Activated naive CD4-positive, alpha-beta T cell treated with anti-CD3 and anti-CD28 coated beads for 36 hours (primary cell): ENCODE data around the gene COPZ2. TPM values are rescaled to one million over a fixed set of nuclear protein-coding genes. Genes with fewer than 3 reads are reported as not detected.

Experiments
- CTCF ChIA-PET: fragments of 350-600 bp; sonication (Branson Sonifier 250); formaldehyde crosslinking; loops from one replicate; lab custom pipeline; 2021; ENCODE audit warnings: antibody characterized with exemption; lab: Charles Lee
- DNase-seq: peaks from one replicate; pipeline ENCODE4 v3.0.0-alpha.2; 2020
- H3K27ac Mint-ChIP-seq: one replicate; pipeline ENCODE4 v1.8.0; 2021; ENCODE audit warnings: mild to moderate bottlenecking, mixed read lengths
- H3K27me3 Mint-ChIP-seq: one replicate; pipeline ENCODE4 v1.8.0; 2021; ENCODE audit warnings: low read depth, mixed read lengths
- H3K36me3 Mint-ChIP-seq: one replicate; pipeline ENCODE4 v1.8.0; 2021; ENCODE audit warnings: low read depth, mixed read lengths
- H3K4me1 Mint-ChIP-seq: one replicate; pipeline ENCODE4 v1.8.0; 2021; ENCODE audit warnings: low read depth, mixed read lengths
- H3K4me3 Mint-ChIP-seq: one replicate; pipeline ENCODE4 v1.8.0; 2021; ENCODE audit warnings: mild to moderate bottlenecking, moderate library complexity, mixed read lengths
- H3K9me3 Mint-ChIP-seq: one replicate; pipeline ENCODE4 v1.8.0; 2021; ENCODE audit warnings: mixed read lengths
- intact Hi-C: fragments of 100-400 bp; cut with micrococcal nuclease; formaldehyde crosslinking; loops from one replicate; pipeline ENCODE4 v1.15.1; 2023
- total RNA-seq, 2 experiments: library from RNA; stranded (reverse); gene quantifications; one replicate each; pipeline ENCODE4 v1.2.3, GENCODE V29; 2021

COPZ2 gene
- total RNA-seq, 2 experiments from 2014 or later = 2.4 to 3.3 TPM

GRCh38 chr17:48067245-48067644 lies 29.6 kb upstream of the COPZ2 start:
- no peak overlapping the region for H3K27ac Mint-ChIP-seq
- CTCF ChIA-PET = interaction anchor here (0.6 to 2.7 kb wide), 6 partner anchors 7 to 42 kb away, joined by 3 to 12 read pairs (median 4); no protein-coding TSS in a partner anchor
- H3K4me3 Mint-ChIP-seq = no peak overlapping the region
- H3K36me3 Mint-ChIP-seq = peaks cover 30% of the 10 kb centered on the region
- no peaks in the 10 kb centered on the region for H3K4me1 Mint-ChIP-seq
- no peak for DNase-seq
- intact Hi-C loops = no loop called here
- H3K9me3 Mint-ChIP-seq = no peaks in the 10 kb centered on the region
- H3K27me3 Mint-ChIP-seq = no peaks in the 10 kb centered on the region

GRCh38 chr17:48066656-48067055 lies 29.1 kb upstream of the COPZ2 start:
- no peak for DNase-seq
- peaks cover 30% of the 10 kb centered on the region for H3K36me3 Mint-ChIP-seq
- no peak overlapping the region for H3K4me3 Mint-ChIP-seq
- CTCF ChIA-PET = interaction anchor here (0.8 to 2.7 kb wide), 5 partner anchors 9 to 41 kb away, joined by 3 to 12 read pairs (median 4); no protein-coding TSS in a partner anchor
- H3K27me3 Mint-ChIP-seq = no peaks in the 10 kb centered on the region
- intact Hi-C loops = no loop called here
- H3K9me3 Mint-ChIP-seq = no peaks in the 10 kb centered on the region
- H3K27ac Mint-ChIP-seq = no peak overlapping the region
- H3K4me1 Mint-ChIP-seq = no peaks in the 10 kb centered on the region

GRCh38 chr17:48066192-48066591 lies 28.6 kb upstream of the COPZ2 start:
- Mint-ChIP-seq H3K4me1 (no peaks in the 10 kb centered on the region), H3K36me3 (peaks cover 29% of the 10 kb centered on the region), H3K27me3 (no peaks in the 10 kb centered on the region), H3K4me3 (no peak overlapping the region), H3K27ac (no peak overlapping the region), H3K9me3 (no peaks in the 10 kb centered on the region)
- no peak for DNase-seq
- CTCF ChIA-PET = interaction anchor here (1.1 to 1.9 kb wide), 4 partner anchors 9 to 41 kb away, joined by 3 to 7 read pairs (median 4); no protein-coding TSS in a partner anchor
- intact Hi-C loops = no loop called here

- no peak for DNase-seq
- Mint-ChIP-seq H3K27ac (no peak overlapping the region), H3K4me1 (peaks cover 5% of the 10 kb centered on the region), H3K36me3 (peaks cover 39% of the 10 kb centered on the region), H3K4me3 (no peak overlapping the region), H3K9me3 (no peaks in the 10 kb centered on the region), H3K27me3 (no peaks in the 10 kb centered on the region)
- CTCF ChIA-PET = interaction anchor here (0.6 to 1.9 kb wide), 8 partner anchors 9 to 162 kb away, joined by 3 to 9 read pairs (median 5); no protein-coding TSS in a partner anchor
- intact Hi-C loops = no loop called here
Observed at GRCh38 chr17:48064638-48065037, 27.0 kb upstream of the COPZ2 start.

GRCh38 chr17:48062273-48062672 lies 24.7 kb upstream of the COPZ2 start:
- H3K9me3 Mint-ChIP-seq = no peaks in the 10 kb centered on the region
- intact Hi-C loops = no loop called here
- H3K27ac Mint-ChIP-seq = no peak overlapping the region
- CTCF ChIA-PET = interaction anchor here (0.8 to 2.3 kb wide), 4 partner anchors 13 to 37 kb away, joined by 3 to 9 read pairs (median 4); no protein-coding TSS in a partner anchor
- DNase-seq = no peak
- H3K36me3 Mint-ChIP-seq = peaks cover 52% of the 10 kb centered on the region
- H3K4me3 Mint-ChIP-seq = no peak overlapping the region
- H3K4me1 Mint-ChIP-seq = peaks cover 17% of the 10 kb centered on the region
- H3K27me3 Mint-ChIP-seq = no peaks in the 10 kb centered on the region

- peak overlapping the region; percentile 31 for H3K27ac Mint-ChIP-seq
- H3K4me1 Mint-ChIP-seq = peaks cover 35% of the 10 kb centered on the region
Observed at GRCh38 chr17:48060249-48060648, 22.7 kb upstream of the COPZ2 start.

GRCh38 chr17:48059125-48059668 lies 21.6 kb upstream of the COPZ2 start:
- H3K36me3 Mint-ChIP-seq = peaks cover 60% of the 10 kb centered on the region
- no peak overlapping the region for H3K4me3 Mint-ChIP-seq
- DNase-seq = no peak
- peaks cover 42% of the 10 kb centered on the region for H3K4me1 Mint-ChIP-seq
- peak overlapping the region; percentile 81 for H3K27ac Mint-ChIP-seq
- no peaks in the 10 kb centered on the region for H3K27me3 Mint-ChIP-seq
- H3K9me3 Mint-ChIP-seq = no peaks in the 10 kb centered on the region
- intact Hi-C loops = no loop called here
- CTCF ChIA-PET = interaction anchor here (1.2 to 2.4 kb wide), 4 partner anchors 9 to 34 kb away, joined by 3 to 8 read pairs (median 7); no protein-coding TSS in a partner anchor

More at GRCh38 chr17:48060249-48060648, 22.7 kb upstream of the COPZ2 start:
- CTCF ChIA-PET = interaction anchor here (1.6 to 2.1 kb wide), 2 partner anchors 14 to 35 kb away, joined by 3 to 4 read pairs; no protein-coding TSS in a partner anchor
- Mint-ChIP-seq H3K36me3 (peaks cover 65% of the 10 kb centered on the region), H3K9me3 (no peaks in the 10 kb centered on the region), H3K27me3 (no peaks in the 10 kb centered on the region), H3K4me3 (no peak overlapping the region)
- no peak for DNase-seq
- intact Hi-C loops = no loop called here

- H3K4me3 Mint-ChIP-seq = no peak overlapping the region
Observed at GRCh38 chr17:48058393-48059124, 21.0 kb upstream of the COPZ2 start.

GRCh38 chr17:48057626-48058025 lies 20.0 kb upstream of the COPZ2 start:
- no peaks in the 10 kb centered on the region for H3K9me3 Mint-ChIP-seq
- peak overlapping the region; percentile 99 for H3K27ac Mint-ChIP-seq
- intact Hi-C loops = no loop called here
- no peak overlapping the region for H3K4me3 Mint-ChIP-seq
- peaks cover 58% of the 10 kb centered on the region for H3K4me1 Mint-ChIP-seq
- peaks cover 66% of the 10 kb centered on the region for H3K36me3 Mint-ChIP-seq
- H3K27me3 Mint-ChIP-seq = no peaks in the 10 kb centered on the region
- no peak for DNase-seq
- CTCF ChIA-PET = interaction anchor here (0.8 to 2.4 kb wide), 4 partner anchors 9 to 32 kb away, joined by 3 to 8 read pairs (median 7); no protein-coding TSS in a partner anchor

More at GRCh38 chr17:48058393-48059124, 21.0 kb upstream of the COPZ2 start:
- H3K36me3 Mint-ChIP-seq = peaks cover 61% of the 10 kb centered on the region
- no peak for DNase-seq
- CTCF ChIA-PET = interaction anchor here (0.8 to 2.4 kb wide), 5 partner anchors 8 to 33 kb away, joined by 3 to 8 read pairs (median 6); no protein-coding TSS in a partner anchor
- peak overlapping the region; percentile 81 for H3K27ac Mint-ChIP-seq
- intact Hi-C loops = no loop called here
- H3K9me3 Mint-ChIP-seq = no peaks in the 10 kb centered on the region
- peaks cover 48% of the 10 kb centered on the region for H3K4me1 Mint-ChIP-seq
- H3K27me3 Mint-ChIP-seq = no peaks in the 10 kb centered on the region

GRCh38 chr17:48056879-48057278 lies 19.3 kb upstream of the COPZ2 start:
- H3K36me3 Mint-ChIP-seq = peaks cover 67% of the 10 kb centered on the region
- H3K9me3 Mint-ChIP-seq = no peaks in the 10 kb centered on the region
- H3K27me3 Mint-ChIP-seq = no peaks in the 10 kb centered on the region
- intact Hi-C loops = loop anchor here (1.0 kb wide), 1 partner anchor 9 kb away; the partner anchor contains the start of gene NFE2L1
- peak overlapping the region; percentile 99 for H3K27ac Mint-ChIP-seq
- no peak for DNase-seq
- peak overlapping the region; percentile 63 for H3K4me3 Mint-ChIP-seq
- H3K4me1 Mint-ChIP-seq = peaks cover 64% of the 10 kb centered on the region
- CTCF ChIA-PET = interaction anchor here (1.1 to 2.4 kb wide), 7 partner anchors 8 to 52 kb away, joined by 3 to 9 read pairs (median 4); no protein-coding TSS in a partner anchor

GRCh38 chr17:48056246-48056745 lies 18.7 kb upstream of the COPZ2 start:
- peaks cover 70% of the 10 kb centered on the region for H3K36me3 Mint-ChIP-seq
- intact Hi-C loops = loop anchor here (1.0 kb wide), 1 partner anchor 8 kb away; the partner anchor contains the start of gene NFE2L1
- peak overlapping the region; percentile 99 for H3K27ac Mint-ChIP-seq
- peak overlapping the region; percentile 63 for H3K4me3 Mint-ChIP-seq
- no peaks in the 10 kb centered on the region for H3K9me3 Mint-ChIP-seq
- H3K27me3 Mint-ChIP-seq = no peaks in the 10 kb centered on the region
- CTCF ChIA-PET = interaction anchor here (0.6 to 1.7 kb wide), 14 partner anchors 9 to 200 kb away, joined by 3 to 9 read pairs (median 4); partner anchors contain the start of gene CDK5RAP3
- peak; percentile 49 for DNase-seq
- peaks cover 69% of the 10 kb centered on the region for H3K4me1 Mint-ChIP-seq
